CD4-positive, alpha-beta T cell treated with Interleukin-6 for 4 hours (primary cell): Measurements from ENCODE around the gene ACYP2.

Source experiments
- DNase-seq: peaks from one replicate; pipeline ENCODE4 v3.0.0-alpha.2; 2020; ENCODE audit warnings: mixed read lengths

ACYP2 gene

GRCh38 chr2:54161660-54162424 is 46.4 kb downstream of the ACYP2 start:
- no peak for DNase-seq

GRCh38 chr2:54164106-54164505 is 48.7 kb downstream of the ACYP2 start:
- no peak for DNase-seq

DNA sequence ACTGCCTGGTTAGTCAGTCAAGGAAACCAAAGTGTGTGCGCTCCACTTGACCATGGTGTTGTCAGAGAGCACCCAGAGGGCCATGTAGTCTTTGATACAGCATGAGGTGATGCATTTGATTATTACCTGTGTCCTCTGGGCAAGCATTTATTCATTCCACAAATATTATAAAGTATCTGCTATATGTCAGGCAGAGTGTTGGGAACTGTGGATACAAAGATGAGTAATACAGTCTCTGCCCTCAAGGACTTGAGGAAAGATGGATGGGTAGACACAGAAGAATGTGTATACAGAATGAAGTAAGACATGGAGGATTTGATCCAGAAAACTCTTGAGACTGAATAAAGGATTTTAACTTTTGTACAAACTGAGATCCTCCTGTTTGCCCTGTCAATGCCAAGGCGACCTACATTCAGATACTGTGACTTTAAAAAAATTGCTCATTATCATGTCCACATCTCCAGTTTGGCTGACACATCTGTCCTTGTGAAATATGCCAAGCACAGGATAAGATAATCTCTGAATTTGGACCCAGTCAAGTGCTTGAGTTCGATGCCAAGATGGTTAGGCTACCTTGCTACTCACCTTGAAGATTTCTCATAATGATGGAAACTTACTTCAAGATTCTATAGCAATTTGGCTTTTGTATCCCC is 50.8 kb downstream of the ACYP2 start:
- no peak for DNase-seq

- DNase-seq = no peak
Measured at GRCh38 chr2:54176577-54176976, 61.2 kb downstream of the ACYP2 start.

GRCh38 chr2:54183281-54183680 is 67.9 kb downstream of the ACYP2 start:
- no peak for DNase-seq

GRCh38 chr2:54183972-54184371 is 68.6 kb downstream of the ACYP2 start:
- DNase-seq = no peak

GRCh38 chr2:54185105-54185504 is 69.7 kb downstream of the ACYP2 start:
- DNase-seq = no peak

DNA sequence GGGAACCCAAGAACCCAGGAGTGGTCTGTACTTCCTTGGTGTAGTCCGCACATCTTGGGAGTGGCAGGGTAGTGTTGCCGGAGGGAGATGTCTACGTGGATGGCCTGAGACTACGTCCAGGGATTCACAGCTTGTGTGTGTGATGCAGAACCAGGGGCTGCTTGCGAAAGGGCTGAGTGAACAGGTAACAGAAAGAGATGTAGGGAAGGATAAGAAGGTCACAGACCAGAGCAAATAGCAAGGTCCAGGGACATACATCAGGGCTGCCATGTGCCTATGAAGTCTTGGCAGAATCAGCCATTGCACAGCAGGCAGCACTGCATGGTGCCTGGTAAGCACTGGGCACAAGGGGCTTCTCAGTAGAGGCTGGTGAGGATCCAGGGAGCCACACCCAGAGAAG is 71.9 kb downstream of the ACYP2 start:
- DNase-seq = no peak

DNA sequence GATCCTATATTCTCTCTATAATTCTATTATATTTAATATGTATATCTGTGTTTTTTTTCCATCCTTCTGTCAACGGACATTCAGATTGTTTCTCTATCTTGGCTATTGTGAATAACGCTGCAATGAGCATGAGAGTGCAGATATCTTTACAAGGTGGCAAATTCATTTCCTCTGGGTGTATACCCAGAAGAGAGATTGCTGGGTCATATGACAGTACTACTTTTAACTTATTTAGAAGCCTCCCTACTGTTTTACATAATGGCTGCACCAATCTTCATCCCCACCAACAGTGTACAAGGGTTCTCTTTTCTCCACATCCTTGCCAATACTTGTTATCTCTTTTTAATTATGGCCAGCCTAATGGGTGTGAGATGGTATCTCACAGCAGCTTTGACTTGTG is 74.1 kb downstream of the ACYP2 start:
- no peak for DNase-seq

GRCh38 chr2:54191361-54192135 is 76.1 kb downstream of the ACYP2 start:
- DNase-seq = no peak

GRCh38 chr2:54194761-54195750 is 79.6 kb downstream of the ACYP2 start:
- no peak for DNase-seq

DNA sequence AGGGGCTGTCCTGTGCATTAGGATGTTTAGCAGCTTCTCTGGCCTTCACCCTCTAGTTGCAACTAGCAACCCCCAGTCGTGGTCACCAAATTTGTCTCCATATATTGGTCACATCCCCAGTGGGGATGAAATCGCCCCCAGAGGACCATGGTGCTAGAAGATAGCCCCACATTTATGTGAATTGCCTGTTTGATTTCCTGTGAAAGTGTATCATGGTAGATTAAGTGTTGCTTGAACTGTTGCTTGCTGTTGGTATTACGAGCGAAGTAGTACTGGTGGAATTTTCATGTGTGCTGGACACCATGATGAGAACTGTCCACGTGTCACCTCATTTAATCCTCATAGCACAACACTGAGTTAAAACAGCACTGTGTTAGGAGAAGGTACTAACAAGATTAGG is 81.2 kb downstream of the ACYP2 start:
- no peak for DNase-seq

DNA sequence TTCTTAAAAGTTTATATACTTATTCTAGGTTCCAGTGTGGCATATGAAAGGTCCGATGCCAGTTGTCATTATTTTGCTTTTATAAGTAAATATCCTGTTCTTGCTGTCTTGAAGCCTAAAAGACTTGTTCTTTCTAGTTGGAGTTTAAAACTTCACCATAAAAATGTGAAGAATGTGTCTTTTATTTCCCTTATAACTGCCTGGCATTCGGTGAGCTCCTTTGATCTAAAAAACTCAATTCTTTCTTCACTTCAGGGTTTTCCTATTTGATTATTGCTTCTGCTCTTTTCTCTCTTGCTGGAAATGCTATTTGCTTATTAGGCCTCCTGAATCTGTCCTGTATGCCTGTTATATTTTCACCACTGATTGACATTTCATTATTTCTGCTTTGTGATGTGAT is 89.1 kb downstream of the ACYP2 start:
- DNase-seq = no peak

GRCh38 chr2:54206596-54206995 is 91.2 kb downstream of the ACYP2 start:
- DNase-seq = no peak

DNA sequence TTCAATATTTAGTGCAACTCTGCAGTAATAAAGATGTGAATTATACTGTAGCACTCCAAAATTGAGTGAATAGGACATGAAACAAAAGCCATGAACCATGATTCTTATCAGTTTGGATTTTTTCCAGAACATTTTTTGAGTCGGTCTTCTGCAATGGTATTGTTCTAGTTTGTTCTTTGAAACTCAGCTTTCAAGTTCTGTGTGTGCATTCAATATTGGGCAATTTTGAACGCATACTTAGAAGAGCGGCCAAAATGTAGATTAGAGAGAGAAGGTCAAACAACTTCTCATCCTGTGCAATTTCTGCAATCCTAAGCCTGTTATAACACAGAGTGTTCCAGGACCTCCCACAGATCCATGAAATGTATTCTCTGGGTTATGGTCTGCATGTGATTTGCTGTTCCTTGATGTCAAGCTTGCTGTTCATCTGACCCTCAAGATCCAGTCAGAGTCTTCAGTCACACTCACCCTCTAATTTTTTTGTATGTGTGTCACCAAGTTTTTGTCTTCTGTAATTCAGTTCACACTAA is 92.3 kb downstream of the ACYP2 start:
- no peak for DNase-seq

DNA sequence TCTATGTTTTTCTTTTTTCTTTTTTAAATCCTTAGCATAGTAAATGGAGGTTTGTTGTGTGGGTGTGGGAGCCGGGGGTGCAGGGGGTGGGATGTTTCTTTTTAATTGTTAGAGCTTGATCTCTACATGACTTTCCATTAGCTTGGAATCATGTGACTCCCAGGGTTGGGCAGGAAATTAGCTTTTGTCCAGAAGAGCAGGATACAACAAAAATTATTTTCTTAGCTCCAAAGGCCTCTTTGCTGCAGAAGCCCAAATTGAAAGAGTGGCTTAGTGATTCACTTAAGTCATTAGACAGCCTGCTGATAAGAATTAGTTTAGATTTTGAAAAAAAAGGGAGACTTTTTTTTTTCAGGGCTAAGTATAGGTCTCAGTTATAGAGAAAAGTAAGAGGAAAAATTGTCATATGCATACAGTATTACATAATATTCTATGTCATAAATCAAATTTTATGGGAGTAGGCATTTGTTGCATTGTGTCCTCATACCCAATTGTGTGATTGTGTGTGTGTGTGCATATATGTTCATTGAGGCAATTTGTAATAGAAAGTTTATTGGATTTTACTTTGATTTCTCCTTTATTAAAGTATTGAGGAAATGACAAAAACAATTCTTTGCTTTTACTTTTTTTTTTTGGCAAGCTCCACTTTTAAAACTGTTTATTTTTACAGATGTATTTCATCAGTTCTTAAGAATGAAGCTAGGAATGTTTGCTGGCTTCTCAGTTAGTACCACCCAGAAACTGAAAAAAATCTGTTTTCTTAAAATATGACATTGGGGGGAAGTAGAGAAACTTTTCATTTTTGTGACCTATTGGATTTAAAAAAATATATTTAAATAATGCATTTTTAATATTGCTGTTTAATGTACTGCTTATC is 93.2 kb downstream of the ACYP2 start:
- no peak for DNase-seq

DNA sequence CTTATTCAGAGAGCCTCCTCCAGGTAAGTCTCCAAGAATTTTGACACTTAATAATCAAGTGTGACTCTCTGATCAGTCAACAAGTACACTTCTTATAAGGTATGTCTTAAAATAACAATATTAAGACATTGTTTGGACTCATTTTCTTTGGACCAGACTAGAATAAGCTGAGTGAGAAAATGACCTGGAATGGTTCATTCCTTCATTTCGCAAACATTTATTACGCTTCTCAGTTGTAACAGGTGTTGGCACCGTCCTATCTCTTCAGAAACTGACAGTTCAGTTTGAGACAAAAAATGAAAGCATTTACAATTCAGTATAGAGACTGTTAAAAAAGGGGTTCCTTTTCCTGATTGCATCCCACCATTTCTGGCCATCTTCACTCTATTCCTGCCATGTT is 94.0 kb downstream of the ACYP2 start:
- no peak for DNase-seq

DNA sequence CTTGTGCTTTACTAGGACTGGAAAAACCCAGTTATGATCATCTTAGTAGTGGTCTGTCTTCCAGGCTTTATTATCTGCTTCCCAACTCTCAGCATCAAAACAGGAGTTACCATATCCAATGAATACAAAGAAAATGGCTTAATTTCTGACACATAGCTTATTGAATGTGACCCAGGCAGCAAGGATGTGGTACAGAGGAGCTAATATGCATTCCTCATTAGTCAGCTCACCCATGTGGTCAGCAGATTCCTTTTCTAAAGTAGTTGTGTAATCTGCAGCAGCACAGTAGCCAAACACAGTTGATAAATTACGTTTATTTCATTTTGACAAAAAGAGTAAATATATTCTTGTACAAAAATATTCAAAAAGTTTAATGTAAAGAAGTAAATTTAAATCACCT is 97.0 kb downstream of the ACYP2 start:
- no peak for DNase-seq

GRCh38 chr2:54213082-54213481 is 97.7 kb downstream of the ACYP2 start:
- DNase-seq = no peak

DNA sequence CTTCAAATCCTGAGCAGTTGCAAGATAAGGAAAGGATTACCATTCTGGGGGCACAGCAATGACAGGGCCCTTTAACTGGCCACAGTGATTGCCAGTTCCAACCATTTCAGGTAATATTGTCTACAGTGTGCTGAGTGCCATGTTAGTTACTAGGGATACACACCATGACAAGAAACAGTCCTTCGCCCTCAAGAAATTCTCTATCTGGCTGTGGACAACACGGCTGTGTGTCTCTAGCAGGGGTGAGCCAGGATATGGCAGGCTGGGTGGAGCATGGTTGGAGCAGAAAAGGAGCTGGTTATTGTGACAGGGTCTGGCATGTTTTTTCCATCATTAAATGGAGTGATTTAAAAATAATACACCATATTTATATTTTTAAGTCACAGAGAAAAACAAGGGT is 109.6 kb downstream of the ACYP2 start:
- no peak for DNase-seq

DNA sequence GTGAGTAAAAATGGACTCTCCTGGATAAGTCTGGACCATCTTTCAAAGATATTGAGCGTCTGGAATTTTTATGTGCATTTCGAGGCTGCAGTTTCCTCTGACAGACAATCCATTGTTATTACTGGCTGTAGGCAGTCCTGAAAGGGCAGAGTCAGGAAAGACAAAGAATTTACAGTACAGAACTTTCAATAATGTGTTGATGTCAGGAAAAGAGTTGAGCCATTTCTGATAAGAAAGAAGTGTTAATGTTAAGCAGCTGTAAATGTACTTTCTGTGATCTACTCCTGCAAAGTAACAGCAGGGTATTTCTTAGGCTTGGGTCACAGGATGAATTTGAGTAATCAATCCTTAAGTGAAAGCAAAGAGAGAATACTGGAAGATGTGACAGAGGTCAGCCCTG is 110.8 kb downstream of the ACYP2 start:
- DNase-seq = no peak
